K562 (cell line): ENCODE measurements around the gene SIRPB2. TPM values are rescaled to one million over a fixed set of nuclear protein-coding genes. Genes with fewer than 3 reads are reported as not detected.

Experiments
- DACH1 ChIP-seq: fragments of 450-650 bp; IDR thresholded peaks from 2 replicates; pipeline ENCODE4 v1.6.1; 2018; ENCODE audit not compliant: partially characterized antibody
- ELK1 ChIP-seq: sonication (generic); formaldehyde crosslinking; IDR thresholded peaks from 2 replicates; pipeline ENCODE4 v1.8.1; 2022; ENCODE audit warnings: missing genetic modification reagents
- ETV1 ChIP-seq: fragments of 450-650 bp; conservative IDR thresholded peaks from 2 replicates; pipeline ENCODE4 v1.6.1; 2016; ENCODE audit warnings: missing genetic modification characterization, control low read depth, low read depth, missing compliant biosample characterization
- IFI16 ChIP-seq: fragments of 250-450 bp; sonication (Bioruptor Pico); IDR thresholded peaks from 2 replicates; pipeline ENCODE4 v2.1.2; 2022; ENCODE audit warnings: mild to moderate bottlenecking, inconsistent platforms
- KDM1A ChIP-seq, 2 experiments: fragments of 450-650 bp; IDR thresholded peaks; 2 replicates each; pipeline ENCODE4 v1.6.1; 2016; ENCODE audit warnings: mild to moderate bottlenecking in 2 of 2
- MECOM ChIP-seq: fragments of 250-450 bp; sonication (Bioruptor Pico); IDR thresholded peaks from 2 replicates; pipeline ENCODE4 v1.8.0; 2022; ENCODE audit warnings: inconsistent platforms
- SMARCE1 ChIP-seq: fragments of 450-650 bp; IDR thresholded peaks from 2 replicates; pipeline ENCODE4 v1.7.1; 2016; ENCODE audit warnings: mild to moderate bottlenecking
- SRSF7 ChIP-seq: fragments of 200-400 bp; formaldehyde crosslinking; optimal IDR thresholded peaks from 2 replicates; pipeline ENCODE3; 2017; ENCODE audit warnings: mild to moderate bottlenecking, low read depth, low read length
- THAP12 ChIP-seq: fragments of 250-450 bp; sonication (Bioruptor Pico); IDR thresholded peaks from 2 replicates; pipeline ENCODE4 v1.9.0; 2021; ENCODE audit warnings: mild to moderate bottlenecking, inconsistent platforms
- VEZF1 ChIP-seq: fragments of 200-800 bp; sonication (Bioruptor generic); IDR thresholded peaks from 2 replicates; pipeline ENCODE4 v1.6.1; 2017; ENCODE audit warnings: missing genetic modification characterization, missing compliant biosample characterization
- ZC3H4 ChIP-seq: sonication (generic); formaldehyde crosslinking; IDR thresholded peaks from 2 replicates; pipeline ENCODE4 v1.9.0; 2021; ENCODE audit warnings: missing genetic modification reagents, borderline replicate concordance
- ZNF609 ChIP-seq: sonication (generic); formaldehyde crosslinking; IDR thresholded peaks from 2 replicates; pipeline ENCODE4 v1.8.1; 2023; ENCODE audit warnings: missing genetic modification reagents, mild to moderate bottlenecking, borderline replicate concordance
- ZNF75A ChIP-seq: fragments of 450-650 bp; formaldehyde crosslinking; IDR thresholded peaks from 2 replicates; pipeline ENCODE4 v1.4.0; 2020; ENCODE audit warnings: mild to moderate bottlenecking
- polyA plus RNA-seq, 8 experiments: library from polyadenylated mRNA; depleted of rRNA in 4 of 8; stranded (reverse) in 5 of 8; unstranded in 3 of 8; fragments of >200 nt; fragmentation: Nextera tagmentation in 2 of 8; fragmentation: Illumina TruSeq in 1 of 8; extraction: Ambion mirVana in 2 of 8; extraction: Trizol in 1 of 8; gene quantifications; 2 replicates each; pipeline versions ENCODE4 v1.2.1 to v1.2.3, GENCODE V29; 2011 to 2014; ENCODE audit warnings: inconsistent platforms in 1 of 8, missing spikeins in 1 of 8
- total RNA-seq, 7 experiments: library from RNA; depleted of rRNA in 6 of 7; stranded (reverse); fragments of >200 nt in 6 of 7; fragmentation: Illumina TruSeq in 2 of 7; extraction: Trizol in 2 of 7; gene quantifications; 2 replicates each; pipeline versions ENCODE4 v1.2.1 to v1.2.3, GENCODE V29; 2011 to 2021; ENCODE audit warnings: low replicate concordance in 1 of 7
- TF ChIP-seq, protein P1 (sequence below): sonication (generic); formaldehyde crosslinking; IDR thresholded peaks from 2 replicates; pipeline ENCODE4 v1.8.0; 2023; ENCODE audit warnings: mild to moderate bottlenecking, missing genetic modification reagents
- TF ChIP-seq, protein P2 (sequence below): sonication (generic); formaldehyde crosslinking; IDR thresholded peaks from 2 replicates; pipeline ENCODE4 v1.9.0; 2022; ENCODE audit warnings: mild to moderate bottlenecking, missing genetic modification reagents

SIRPB2 gene
- total and polyA plus RNA-seq, 9 of the 15 experiments (the other 6 are each of a cell fraction or from before 2014, with no cell fraction given), result 0.07 TPM; not detected in 7

GRCh38 chr20:1434571-1435336 lies 56.5 kb downstream of the SIRPB2 start (continued):
- TF ChIP-seq, protein P1, sequence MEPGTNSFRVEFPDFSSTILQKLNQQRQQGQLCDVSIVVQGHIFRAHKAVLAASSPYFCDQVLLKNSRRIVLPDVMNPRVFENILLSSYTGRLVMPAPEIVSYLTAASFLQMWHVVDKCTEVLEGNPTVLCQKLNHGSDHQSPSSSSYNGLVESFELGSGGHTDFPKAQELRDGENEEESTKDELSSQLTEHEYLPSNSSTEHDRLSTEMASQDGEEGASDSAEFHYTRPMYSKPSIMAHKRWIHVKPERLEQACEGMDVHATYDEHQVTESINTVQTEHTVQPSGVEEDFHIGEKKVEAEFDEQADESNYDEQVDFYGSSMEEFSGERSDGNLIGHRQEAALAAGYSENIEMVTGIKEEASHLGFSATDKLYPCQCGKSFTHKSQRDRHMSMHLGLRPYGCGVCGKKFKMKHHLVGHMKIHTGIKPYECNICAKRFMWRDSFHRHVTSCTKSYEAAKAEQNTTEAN (CRISPR knock-in tag), result no peak
- TF ChIP-seq ZNF609 (CRISPR knock-in tag) (no peak), THAP12 (CRISPR knock-in tag) (no peak), DACH1 (no peak), ETV1 (tag) (peak; percentile 92), MECOM (CRISPR knock-in tag) (no peak), KDM1A (IDR thresholded peaks at IDR 0.05) (peak; percentile 70 to 79), IFI16 (CRISPR knock-in tag) (no peak), VEZF1 (CRISPR knock-in tag) (no peak), SMARCE1 (peak; percentile 57; the same call in 1 of the 2 replicates), ZNF75A (CRISPR knock-in tag) (no peak), SRSF7 (no peak), ELK1 (no peak), ZC3H4 (CRISPR knock-in tag) (no peak)
- TF ChIP-seq, protein P2, sequence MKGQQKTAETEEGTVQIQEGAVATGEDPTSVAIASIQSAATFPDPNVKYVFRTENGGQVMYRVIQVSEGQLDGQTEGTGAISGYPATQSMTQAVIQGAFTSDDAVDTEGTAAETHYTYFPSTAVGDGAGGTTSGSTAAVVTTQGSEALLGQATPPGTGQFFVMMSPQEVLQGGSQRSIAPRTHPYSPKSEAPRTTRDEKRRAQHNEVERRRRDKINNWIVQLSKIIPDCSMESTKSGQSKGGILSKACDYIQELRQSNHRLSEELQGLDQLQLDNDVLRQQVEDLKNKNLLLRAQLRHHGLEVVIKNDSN (CRISPR knock-in tag), result no peak
